ENCODE data around the gene ADGRG2. TPM values are rescaled to one million over a fixed set of nuclear protein-coding genes. Genes with fewer than 3 reads are reported as not detected.
A peak's percentile ranks its signal among the peaks of the same experiment; 100 is the strongest.
"Not testable (repeated sequence)": the region's sequence is repeated elsewhere in the genome, so short reads cannot be mapped to it uniquely, and the experiment has no call there.

The ADGRG2 gene
- total RNA-seq, 2 donors from 2014 or later, result 5.9 to 9.4 TPM

DNA sequence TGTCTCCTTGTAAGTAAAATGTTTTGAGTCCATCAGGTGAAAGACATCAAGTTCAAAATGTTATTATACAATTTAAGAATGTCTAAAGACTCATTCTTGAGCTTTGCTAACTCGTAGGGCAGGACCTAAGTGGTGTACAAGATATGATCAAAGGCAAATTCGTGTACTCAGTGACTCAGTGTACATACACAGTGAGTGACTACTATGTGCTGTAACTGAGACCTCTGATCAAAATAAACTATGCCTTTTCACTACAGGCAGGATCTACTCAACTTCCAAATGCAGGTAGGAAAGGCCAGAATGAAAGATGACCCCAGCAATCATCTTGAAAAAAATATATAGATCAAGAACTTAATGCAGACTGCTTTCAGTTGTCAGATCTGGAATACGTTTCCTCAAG is 49.9 kb downstream of the ADGRG2 start:
- DNase-seq, result no peak
- no peak overlapping the region for H3K4me3 Mint-ChIP-seq
- Histone ChIP-seq H3K4me3 (ENCODE audit: low read length) (no peak overlapping the region), H3K27ac (ENCODE audit: low read depth, low read length) (no peak overlapping the region), H3K27me3 (ENCODE audit: control insufficient read depth, insufficient read depth, low read length, poor library complexity, severe bottlenecking) (no peaks in the 10 kb centered on the region), H3K9ac (ENCODE audit: extremely low read depth, low read length, poor library complexity, severe bottlenecking) (no peak overlapping the region), H3K4me1 (ENCODE audit: control insufficient read depth, insufficient read depth, low read length) (no peaks in the 10 kb centered on the region), H3K9me3 (ENCODE audit: control insufficient read depth, low read length) (no peaks in the 10 kb centered on the region), H3K36me3 (ENCODE audit: control insufficient read depth, insufficient read depth, low read length) (no peaks in the 10 kb centered on the region)
- H3K36me3 Mint-ChIP-seq (ENCODE audit: low read depth), result peaks cover 6% of the 10 kb centered on the region
- 88 to 100% methylated on average over 1 to 3 of the region's 3 CpGs for WGBS, 2 experiments (ENCODE audit: insufficient coverage in 1 of 2, insufficient read length in 1 of 2)
- TF ChIP-seq, protein P1, sequence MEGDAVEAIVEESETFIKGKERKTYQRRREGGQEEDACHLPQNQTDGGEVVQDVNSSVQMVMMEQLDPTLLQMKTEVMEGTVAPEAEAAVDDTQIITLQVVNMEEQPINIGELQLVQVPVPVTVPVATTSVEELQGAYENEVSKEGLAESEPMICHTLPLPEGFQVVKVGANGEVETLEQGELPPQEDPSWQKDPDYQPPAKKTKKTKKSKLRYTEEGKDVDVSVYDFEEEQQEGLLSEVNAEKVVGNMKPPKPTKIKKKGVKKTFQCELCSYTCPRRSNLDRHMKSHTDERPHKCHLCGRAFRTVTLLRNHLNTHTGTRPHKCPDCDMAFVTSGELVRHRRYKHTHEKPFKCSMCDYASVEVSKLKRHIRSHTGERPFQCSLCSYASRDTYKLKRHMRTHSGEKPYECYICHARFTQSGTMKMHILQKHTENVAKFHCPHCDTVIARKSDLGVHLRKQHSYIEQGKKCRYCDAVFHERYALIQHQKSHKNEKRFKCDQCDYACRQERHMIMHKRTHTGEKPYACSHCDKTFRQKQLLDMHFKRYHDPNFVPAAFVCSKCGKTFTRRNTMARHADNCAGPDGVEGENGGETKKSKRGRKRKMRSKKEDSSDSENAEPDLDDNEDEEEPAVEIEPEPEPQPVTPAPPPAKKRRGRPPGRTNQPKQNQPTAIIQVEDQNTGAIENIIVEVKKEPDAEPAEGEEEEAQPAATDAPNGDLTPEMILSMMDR (conservative IDR thresholded peaks at IDR 0.05), result no peak
- peaks cover 54% of the 10 kb centered on the region for H3K9me3 Mint-ChIP-seq
- no peak overlapping the region for H3K27ac Mint-ChIP-seq
- H3K27me3 Mint-ChIP-seq (ENCODE audit: insufficient read depth), result no peaks in the 10 kb centered on the region
- no peaks in the 10 kb centered on the region for H3K4me1 Mint-ChIP-seq

DNA sequence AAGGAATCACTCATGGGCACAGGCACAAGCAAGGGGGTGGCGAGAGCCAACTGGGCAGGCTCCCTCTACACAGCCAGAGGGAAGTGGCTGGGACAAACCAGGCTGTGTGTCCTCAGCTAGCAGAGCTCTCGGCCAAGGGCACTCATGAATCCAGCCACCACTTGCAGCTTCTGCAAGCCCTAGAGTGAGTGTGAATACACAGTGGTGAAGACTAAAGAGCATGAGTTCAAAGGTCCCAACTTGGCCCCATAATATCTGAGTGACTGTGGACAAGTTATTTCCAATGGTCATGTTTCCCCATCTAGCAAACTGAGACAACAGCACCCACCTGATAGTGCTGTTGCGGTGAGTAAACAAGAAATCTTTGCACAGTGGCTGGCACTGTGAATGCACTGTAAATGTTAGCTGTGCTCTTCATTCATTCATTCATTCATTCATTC is 51.7 kb downstream of the ADGRG2 start:
- TF ChIP-seq, protein P1 (conservative IDR thresholded peaks at IDR 0.05), result no peak
- no peak for DNase-seq
- Histone ChIP-seq H3K36me3 (ENCODE audit: control insufficient read depth, insufficient read depth, low read length) (no peaks in the 10 kb centered on the region), H3K27me3 (ENCODE audit: control insufficient read depth, insufficient read depth, low read length, poor library complexity, severe bottlenecking) (no peaks in the 10 kb centered on the region), H3K27ac (ENCODE audit: low read depth, low read length) (no peak overlapping the region), H3K9ac (ENCODE audit: extremely low read depth, low read length, poor library complexity, severe bottlenecking) (no peak overlapping the region), H3K4me1 (ENCODE audit: control insufficient read depth, insufficient read depth, low read length) (no peaks in the 10 kb centered on the region), H3K4me3 (ENCODE audit: low read length) (no peak overlapping the region), H3K9me3 (ENCODE audit: control insufficient read depth, low read length) (no peaks in the 10 kb centered on the region)
- Mint-ChIP-seq H3K9me3 (peaks cover 56% of the 10 kb centered on the region), H3K36me3 (ENCODE audit: low read depth) (peaks cover 11% of the 10 kb centered on the region), H3K27me3 (ENCODE audit: insufficient read depth) (no peaks in the 10 kb centered on the region), H3K27ac (no peak overlapping the region), H3K4me1 (no peaks in the 10 kb centered on the region), H3K4me3 (no peak overlapping the region)
- WGBS, 2 experiments (ENCODE audit: insufficient coverage in 1 of 2, insufficient read length in 1 of 2), result 100% methylated on average over 1 to 3 of the region's 3 CpGs

DNA sequence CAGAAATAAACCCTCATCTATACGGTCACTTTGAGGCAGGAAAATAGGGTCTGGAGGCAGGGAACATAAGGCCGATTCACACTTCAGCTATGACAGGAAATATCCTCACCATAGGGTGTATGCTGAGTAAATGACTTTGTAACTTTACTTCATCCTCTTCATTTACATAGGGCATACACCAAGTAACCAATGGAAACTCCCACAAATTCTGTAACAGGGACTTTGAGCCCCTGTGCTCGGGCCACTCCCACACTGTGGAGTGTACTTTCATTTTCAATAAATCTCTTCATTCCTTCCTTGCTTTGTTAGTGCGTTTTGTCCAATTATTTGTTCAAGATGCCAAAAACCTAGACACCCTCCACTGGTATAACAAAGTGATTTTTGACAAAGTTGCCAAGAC is 55.3 kb downstream of the ADGRG2 start:
- 96% methylated on average over 3 of the region's 4 CpGs; no CpG with 5 or more reads in 1 of the 2 experiments for WGBS, 2 experiments (ENCODE audit: insufficient coverage in 1 of 2, insufficient read length in 1 of 2)
- not testable (repeated sequence) for DNase-seq, H3K4me1 Mint-ChIP-seq

DNA sequence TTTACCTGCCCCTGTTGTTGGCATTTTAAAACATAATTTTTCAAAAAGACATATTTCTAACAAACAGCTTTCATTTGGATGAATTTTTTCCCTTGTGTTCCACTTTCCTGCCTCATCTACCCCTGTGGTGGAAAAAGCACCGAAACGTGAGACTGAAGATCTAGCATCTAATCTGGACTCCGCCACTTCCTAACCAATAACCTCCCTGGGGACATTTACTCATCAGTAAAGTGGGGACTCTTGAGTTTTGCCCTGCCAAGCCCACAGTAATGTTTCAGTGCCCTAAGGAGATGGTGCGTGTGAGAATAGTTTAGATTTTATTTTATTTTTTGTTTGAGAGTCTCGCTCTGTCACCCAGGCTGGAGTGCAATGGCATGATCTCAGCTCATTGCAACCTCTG is 56.7 kb downstream of the ADGRG2 start:
- no peak overlapping the region for H3K4me3 ChIP-seq (ENCODE audit: low read length)
- TF ChIP-seq, protein P1 (conservative IDR thresholded peaks at IDR 0.05), result no peak
- no peak overlapping the region for H3K4me3 Mint-ChIP-seq
- H3K4me1 Mint-ChIP-seq, result no peaks in the 10 kb centered on the region
- H3K9me3 Mint-ChIP-seq, result peaks cover 77% of the 10 kb centered on the region
- no peak overlapping the region for H3K27ac ChIP-seq (ENCODE audit: low read depth, low read length)
- H3K9me3 ChIP-seq (ENCODE audit: control insufficient read depth, low read length), result no peaks in the 10 kb centered on the region
- no peaks in the 10 kb centered on the region for H3K4me1 ChIP-seq (ENCODE audit: control insufficient read depth, insufficient read depth, low read length)
- H3K36me3 Mint-ChIP-seq (ENCODE audit: low read depth), result peaks cover 12% of the 10 kb centered on the region
- H3K27me3 ChIP-seq (ENCODE audit: control insufficient read depth, insufficient read depth, low read length, poor library complexity, severe bottlenecking), result no peaks in the 10 kb centered on the region
- no peak overlapping the region for H3K9ac ChIP-seq (ENCODE audit: extremely low read depth, low read length, poor library complexity, severe bottlenecking)
- H3K36me3 ChIP-seq (ENCODE audit: control insufficient read depth, insufficient read depth, low read length), result no peaks in the 10 kb centered on the region
- no peak for DNase-seq
- no peaks in the 10 kb centered on the region for H3K27me3 Mint-ChIP-seq (ENCODE audit: insufficient read depth)
- H3K27ac Mint-ChIP-seq, result no peak overlapping the region
- WGBS, 2 experiments (ENCODE audit: insufficient coverage in 1 of 2, insufficient read length in 1 of 2), result 92% methylated on average over 5 of the region's 5 CpGs; no CpG with 5 or more reads in 1 of the 2 experiments

More for the DNA sequence above, 55.3 kb downstream of the ADGRG2 start:
- H3K9me3 ChIP-seq (ENCODE audit: control insufficient read depth, low read length); H3K27ac ChIP-seq (ENCODE audit: low read depth, low read length); H3K9ac ChIP-seq (ENCODE audit: extremely low read depth, low read length, poor library complexity, severe bottlenecking); H3K4me3 ChIP-seq (ENCODE audit: low read length); H3K27me3 Mint-ChIP-seq (ENCODE audit: insufficient read depth); H3K4me3 Mint-ChIP-seq; H3K4me1 ChIP-seq (ENCODE audit: control insufficient read depth, insufficient read depth, low read length); H3K36me3 ChIP-seq (ENCODE audit: control insufficient read depth, insufficient read depth, low read length); H3K27me3 ChIP-seq (ENCODE audit: control insufficient read depth, insufficient read depth, low read length, poor library complexity, severe bottlenecking): not testable (repeated sequence)
- peaks cover 10% of the 10 kb centered on the region for H3K36me3 Mint-ChIP-seq (ENCODE audit: low read depth)
- peaks cover 73% of the 10 kb centered on the region for H3K9me3 Mint-ChIP-seq
- peak overlapping the region; percentile 46 for H3K27ac Mint-ChIP-seq

Data from endodermal cell (in vitro differentiated cells).